CD1c-positive myeloid dendritic cell (primary cell): ENCODE results near the gene TEX261.

Experiments used
- DNase-seq: peaks from one replicate; pipeline ENCODE4 v3.0.0-alpha.2; 2016; ENCODE audit errors: extremely low spot score

The TEX261 gene

DNA sequence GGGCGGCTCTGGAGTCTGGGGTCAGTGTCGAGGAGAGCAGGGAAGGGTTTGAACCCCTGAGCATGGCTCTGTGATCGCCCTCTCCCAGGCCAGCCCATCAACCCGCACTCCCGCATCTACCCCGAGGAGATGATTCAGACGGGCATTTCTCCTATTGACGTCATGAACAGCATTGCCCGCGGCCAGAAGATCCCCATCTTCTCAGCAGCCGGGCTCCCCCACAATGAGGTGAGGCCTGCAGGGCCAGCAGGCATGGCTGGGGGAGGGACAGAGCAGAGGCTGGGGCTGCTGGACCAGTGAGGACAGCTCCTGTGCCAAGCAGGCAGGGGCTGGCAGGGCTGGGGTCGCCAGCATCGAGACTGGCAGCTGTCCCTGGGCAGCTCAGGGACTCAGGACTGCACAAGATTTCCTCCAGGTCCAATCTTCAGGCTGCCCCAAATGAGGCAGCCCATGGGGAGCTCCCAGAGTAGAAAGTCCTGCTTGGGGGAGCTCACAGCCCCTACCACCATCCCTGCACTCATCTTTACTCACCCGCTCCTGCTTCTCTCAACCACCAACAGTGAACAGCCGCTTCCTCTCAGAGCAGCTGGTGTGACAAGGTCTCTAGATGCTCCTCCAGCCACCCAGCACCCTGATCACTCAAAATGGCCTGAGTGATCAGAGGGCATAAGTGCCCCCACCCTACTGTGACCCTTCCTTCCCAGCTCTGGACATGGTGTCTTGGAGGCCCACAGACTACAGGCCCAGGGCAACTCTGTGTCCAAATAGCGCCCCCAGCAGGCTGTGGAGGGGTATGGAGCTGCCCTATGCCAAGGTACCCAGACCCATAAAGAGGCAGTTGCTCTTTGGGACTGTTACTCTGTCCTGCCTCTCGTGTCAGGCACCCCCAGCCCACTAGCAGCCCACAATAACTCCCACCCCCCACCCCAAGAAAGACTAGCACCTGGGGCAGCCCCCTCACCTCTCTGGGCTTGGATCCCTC is 34.5 kb downstream of the TEX261 start:
- DNase-seq = peak; percentile 12

DNA sequence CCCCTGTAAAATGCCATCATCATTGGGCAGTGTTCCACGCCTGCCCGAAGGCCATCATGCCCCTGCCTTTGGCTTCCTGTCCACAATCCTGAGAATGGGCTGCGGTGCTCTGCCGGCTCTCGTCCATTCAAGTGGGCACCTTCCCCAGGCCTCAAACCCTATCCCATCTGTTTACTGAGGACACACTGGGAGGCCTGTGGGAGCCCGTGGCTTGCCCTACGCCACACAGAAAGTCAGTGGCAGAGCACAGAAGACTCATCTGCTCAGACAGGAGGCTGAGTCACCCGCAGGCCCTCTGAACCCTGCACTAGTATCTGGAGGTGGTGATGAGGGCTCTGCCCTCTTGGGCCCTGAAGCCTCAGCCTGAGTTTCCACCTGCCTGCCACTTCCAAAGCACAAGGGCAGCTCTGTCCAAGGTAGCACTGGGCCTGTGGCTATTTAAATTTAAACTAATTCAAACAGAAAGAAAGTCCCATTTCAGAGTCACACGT is 35.4 kb downstream of the TEX261 start:
- DNase-seq = no peak

DNA sequence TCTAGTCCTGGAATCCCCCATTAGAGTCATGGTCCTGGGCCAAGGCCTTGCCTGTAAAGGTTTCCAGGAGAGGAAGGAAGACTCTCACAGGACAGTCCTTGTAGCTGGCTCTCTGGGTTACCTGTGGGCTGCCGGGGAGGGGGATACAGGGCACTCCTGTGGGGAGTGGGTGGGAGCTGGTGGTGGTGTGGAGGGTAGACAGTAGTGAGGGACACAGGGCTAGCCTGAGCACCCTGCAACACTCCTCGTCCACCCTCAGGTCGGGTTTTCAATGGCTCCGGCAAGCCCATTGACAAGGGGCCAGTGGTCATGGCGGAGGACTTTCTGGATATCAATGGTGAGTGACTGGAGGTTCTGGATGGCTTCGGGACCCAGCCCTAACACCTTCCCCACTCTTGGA is 35.9 kb downstream of the TEX261 start:
- DNase-seq = no peak

DNA sequence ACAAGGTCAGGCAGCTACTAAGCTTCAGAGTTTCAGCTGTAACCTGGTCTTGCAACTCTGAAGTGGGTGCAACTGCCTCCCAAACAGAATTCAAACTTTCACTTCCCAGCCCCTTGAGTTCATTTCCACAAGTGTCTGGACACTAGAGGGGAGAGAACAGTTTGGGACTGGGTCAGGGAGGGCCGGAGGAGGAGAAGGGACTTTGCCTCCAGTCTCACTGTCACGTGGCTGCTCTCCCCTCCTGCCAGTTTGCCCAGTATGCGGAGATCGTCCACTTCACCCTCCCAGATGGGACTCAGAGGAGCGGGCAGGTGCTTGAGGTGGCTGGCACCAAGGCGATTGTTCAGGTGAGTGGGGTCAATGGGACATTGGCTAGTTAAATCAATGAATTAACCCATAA is 36.9 kb downstream of the TEX261 start:
- DNase-seq = no peak

DNA sequence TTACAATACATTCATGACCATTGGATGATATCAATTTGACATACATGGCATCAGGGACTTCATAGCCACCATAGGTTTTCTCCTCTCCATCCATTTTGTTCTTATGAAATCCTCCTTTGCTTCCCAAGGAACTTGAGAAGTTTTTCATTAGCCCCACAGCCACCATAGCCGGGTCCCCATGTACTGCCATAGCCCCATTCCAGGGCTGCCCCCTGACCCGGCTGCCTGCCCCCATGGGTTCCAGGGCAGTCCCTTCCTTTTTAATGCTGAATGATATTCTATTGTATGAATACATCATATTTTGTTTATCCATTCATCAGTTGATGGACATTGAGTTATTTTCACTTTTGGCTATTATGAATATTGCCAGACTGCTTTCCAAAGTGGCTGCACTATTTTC is 38.5 kb downstream of the TEX261 start:
- no peak for DNase-seq

DNA sequence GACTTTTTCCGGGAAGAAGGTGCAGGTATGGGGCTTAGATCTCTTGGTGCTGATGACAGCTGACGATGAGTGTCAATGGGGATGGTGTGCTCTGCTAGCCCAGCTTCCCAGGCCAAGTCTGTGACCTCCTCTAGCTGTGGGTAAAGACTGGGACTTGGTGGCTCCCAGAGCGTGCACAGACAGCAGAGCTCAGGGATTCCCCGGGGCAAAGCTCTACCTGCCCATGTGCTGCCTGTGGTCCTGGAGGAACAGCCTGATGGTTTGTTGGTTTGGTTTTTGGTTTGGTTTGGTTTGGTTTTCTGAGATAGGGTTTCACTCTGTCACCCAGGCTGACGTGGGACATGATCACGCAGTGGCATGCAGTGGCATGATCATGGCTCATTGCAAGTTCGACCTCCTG is 39.8 kb downstream of the TEX261 start:
- no peak for DNase-seq

DNA sequence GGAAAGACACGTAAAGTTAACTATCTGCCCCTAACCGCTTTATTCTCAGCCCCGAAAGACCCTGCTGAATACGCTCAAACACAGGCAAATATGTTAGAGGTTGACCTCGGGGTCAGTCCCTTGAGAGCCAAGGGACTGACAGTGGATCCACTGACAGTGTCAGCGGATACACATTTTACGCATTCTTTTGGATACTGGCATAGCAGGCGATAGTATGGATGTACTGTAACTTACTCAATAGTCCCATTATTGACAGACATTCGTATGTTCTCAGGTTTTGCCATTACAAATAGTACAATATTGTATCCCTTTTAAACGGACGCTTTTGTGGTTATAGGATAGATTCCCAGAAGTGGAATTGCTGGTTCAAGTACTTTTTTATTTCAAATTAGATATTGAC is 45.6 kb downstream of the TEX261 start:
- no peak for DNase-seq

DNA sequence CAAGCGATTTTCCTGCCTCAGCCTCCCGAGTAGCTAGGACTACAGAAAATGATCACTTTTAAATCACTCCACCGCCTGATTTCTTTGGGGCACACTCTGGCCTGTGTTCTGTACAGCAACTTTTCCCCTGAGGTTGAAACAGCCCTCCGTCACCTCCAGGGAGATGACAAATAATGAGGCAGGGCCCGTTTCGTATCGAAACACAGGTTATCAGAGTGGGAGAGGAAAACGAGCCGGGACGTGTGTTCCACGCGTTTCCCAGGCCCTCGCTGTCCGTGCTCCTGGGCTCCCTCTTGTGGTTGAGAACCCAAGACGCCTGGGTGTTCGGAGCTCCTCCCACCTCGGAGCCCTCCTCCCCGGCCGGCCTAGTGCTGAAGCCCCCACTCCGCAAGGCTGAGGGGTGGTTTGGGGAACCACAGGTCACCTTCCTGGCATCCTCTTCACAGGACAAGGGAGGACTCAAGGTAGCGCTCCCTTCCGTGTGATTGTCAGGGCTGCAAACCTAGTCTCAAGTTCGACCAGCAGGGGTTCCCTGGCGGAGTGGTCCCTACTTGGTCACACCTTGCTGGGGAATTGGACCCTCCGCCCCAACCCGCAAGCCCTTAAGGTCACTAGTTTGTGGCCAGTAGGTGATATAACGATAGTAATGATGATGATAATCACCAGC is 46.2 kb downstream of the TEX261 start:
- peak; percentile 80 for DNase-seq

DNA sequence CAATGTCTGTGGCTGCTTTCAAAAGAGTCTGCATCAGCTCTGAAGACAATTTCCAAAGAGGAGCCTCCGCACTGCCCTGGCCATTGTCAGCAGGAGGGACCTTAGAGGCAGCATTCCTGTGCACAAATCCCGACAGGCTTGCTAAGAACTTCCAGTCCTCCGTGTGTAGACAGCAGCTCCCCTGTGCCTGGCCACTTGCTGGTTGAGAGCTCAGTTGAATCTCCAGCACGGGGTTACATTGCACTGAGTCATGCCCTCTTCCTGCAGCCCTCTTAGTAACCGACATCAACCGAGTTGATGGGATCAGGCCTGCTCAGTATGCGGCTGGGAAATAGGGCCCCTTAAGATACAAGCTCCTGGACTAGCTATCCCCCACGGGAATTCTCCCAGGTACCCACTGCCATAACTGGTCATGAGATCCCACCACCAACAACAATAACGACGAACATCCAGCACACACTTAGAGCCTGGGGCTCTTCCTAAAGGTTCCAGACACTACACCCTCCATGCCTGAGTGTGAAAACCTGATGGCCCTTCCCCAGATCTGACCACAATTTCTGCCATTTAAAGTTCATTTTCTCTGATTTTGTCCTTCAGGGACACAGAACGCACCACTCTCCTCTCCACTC is 47.0 kb downstream of the TEX261 start:
- DNase-seq = no peak

DNA sequence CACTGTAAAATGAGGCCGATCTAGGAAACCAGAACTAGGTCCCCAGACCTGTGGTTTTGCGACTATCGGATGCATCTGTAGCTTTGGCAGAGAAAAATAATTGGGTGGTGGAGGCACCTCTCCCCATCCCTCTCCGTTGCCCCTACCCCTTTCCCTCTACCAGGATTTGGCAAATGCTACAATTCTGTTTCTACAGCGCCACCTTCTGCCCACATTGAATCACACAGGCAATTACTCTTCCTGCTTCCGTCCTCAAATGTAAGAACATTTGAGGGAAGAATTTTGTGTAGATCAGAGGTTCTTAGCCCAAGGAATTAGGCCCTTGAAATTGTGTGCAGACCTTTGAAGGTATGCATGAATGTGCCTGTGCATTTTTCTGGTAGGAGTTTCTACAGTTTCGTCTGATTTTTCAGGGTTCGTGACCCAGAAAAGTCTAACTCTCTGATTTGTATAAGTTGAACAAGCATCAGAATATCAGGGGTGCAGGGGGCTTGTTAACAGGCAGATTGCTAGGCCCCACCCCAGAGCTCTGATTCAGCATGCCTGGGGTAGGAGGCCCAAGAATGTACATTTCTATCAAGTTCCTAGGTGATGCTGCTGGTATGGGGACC is 47.7 kb downstream of the TEX261 start:
- DNase-seq = peak; percentile 61

DNA sequence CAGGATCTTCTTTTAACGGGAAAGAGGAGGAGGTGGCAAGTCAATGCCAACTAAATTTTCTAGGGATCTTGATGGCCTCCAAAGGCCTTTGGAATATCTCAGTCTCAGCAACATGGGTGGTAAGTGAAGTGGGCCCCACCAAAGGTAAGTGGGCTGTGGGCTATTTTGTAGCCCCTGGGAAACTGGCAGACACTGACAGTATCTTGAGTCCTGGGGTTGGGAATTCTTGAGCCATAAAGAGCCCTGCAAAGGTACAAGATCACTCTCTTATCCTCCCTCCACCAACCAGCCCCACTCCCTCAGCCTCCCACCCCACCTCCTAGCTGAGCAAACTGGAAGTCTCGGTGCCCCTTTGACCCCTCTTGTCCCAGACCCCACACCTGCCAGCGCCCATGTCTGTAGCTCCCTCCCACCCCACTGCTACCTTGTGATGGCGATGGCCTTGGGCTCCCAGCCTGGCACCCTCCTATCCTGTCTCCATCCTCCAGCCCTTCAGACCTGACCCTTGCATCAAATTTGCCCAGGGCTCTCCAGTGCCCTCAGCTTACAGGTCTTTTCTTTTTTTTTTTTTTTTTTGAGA is 50.5 kb downstream of the TEX261 start:
- no peak for DNase-seq

DNA sequence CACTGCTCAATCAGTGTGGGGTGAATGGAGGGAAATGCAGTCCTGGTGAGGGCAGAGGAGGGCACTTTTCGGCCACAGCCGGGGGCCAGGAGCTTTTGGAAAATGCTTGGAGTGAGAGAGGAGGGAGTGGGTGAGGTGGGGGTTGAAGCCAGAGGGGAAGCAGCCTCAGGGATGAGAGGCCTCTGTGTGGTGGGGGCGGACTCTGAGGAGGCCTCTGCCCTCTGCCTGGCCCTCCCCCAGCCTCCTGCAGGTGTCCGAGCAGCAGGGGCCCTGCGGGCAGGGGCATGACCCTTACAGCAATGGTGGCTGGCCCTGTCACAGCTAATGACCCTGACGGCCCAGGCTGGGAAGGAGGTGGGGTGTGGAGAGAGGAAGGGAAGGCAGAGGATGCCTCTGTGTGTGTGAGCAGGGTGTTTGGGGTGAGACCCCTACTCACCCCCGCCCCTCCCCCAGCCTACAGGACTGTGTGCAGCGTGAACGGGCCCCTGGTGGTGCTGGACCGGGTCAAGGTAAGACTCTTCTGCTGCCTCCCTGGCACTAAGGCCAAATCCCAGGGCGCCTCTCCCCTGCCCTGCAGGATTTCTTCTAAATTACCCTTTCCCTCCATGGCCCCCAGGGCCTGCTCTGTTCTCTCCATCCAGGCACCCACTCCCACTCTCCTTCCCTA is 51.3 kb downstream of the TEX261 start:
- no peak for DNase-seq

DNA sequence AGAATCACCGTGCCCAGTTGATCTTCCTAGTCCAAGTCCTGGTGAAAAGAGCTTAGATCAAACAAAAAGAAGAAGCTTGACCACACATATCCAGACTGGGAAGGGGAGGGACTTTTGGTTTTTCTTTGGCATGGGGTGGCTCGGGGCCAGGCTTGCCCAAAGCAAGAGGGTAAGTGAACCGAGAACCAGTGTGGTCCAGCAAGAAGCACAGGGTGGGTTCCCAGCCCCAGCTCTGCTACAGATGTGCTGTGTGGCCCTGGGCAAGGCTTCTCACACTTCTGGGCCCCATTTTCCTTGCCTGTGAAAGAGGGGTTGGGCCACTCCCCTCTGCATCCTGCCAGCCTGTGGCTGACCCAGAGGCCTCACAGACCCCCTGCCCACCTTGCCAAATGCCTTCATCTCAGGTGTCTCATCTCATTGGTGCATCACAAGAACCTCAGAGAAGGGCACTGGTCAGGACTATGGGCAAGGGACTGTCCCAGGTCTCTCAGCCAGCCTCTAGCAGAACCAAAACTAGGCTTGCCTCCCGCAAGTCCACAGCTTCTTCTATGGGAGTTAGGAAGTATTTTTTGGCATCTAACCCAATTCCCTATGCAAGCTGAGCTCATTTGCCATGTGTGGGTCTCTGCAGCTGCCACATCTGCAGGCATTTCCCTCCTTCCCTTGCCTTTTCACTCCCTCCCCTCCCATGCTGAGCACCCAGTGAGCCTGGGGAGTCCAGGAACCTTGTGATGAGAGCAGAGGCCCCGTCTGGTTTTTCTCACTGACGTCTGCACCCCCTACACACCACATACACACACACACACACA is 52.1 kb downstream of the TEX261 start:
- no peak for DNase-seq

DNA sequence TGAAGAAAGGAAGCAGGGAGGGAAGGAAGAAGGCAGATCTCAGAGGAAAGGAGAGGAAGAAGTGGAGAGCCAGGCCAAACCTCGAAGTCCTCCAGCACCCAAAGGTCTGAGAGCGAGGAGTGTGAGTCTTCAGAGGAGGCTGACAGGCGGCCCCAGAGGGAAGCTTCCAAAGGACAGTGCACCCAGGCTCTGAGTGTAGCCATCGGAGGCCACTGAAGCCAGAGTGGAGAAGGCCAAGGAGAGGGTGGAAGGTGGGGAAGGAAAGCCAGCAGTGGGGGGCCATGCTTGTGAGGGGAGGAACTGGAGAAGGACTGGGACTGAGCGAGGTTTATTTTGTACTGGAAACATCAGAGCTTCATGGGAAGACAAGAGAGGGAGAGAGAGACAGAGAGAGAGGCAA is 53.0 kb downstream of the TEX261 start:
- DNase-seq = no peak

DNA sequence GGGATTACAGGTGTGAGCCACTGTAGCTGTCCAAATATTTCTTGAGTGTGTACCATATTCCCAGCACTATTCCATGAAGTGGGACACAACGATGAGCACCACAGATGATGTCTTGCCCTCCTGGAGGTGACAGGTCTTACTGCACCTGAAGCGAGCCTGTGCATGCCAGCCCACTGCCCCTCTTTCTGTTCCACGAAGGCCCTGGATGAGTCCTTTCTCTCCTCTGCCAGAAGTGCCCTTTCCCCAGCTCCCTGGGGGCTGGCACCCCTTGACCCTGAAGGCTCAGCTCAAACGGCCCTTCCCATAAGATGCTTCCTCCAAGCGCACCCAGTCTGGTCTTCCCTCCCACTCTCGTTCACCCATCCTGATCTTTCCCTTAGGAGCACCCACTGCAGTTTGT is 53.5 kb downstream of the TEX261 start:
- DNase-seq = no peak

DNA sequence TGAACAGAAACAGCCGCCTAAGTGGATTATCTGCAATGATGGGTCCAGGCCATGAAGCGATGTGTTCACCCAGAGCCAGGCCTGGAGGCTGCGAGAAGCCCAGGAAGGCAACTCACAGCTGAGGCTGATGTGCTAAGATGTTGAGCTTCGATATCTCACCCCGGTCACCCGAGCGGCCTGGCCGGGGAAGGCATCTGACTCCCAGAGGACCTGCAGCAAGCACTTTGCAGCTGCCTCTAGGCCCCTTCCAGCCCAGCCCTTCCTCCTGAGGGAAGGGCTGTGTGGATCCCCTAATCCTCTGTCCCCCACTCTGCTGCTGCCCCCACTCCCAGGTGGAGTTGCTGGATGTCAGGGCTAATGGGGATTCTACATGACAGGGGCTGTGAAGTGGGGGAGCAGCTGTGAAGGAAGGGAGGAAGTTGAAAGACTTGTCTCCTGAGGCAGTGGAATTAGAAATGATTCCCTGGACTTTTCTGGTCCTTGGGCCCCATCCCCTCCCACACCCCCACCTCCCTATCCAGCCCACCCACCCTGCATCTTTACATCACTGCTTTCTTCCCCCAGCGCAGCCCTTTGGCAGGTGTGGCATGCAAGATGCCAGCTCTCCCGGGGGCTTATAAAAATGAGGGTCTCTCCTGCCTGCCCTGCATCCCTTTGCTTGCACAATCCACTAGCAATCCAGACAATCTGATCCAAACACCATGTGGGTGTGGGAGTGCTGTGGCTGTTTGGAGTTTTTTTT is 54.7 kb downstream of the TEX261 start:
- no peak for DNase-seq

DNA sequence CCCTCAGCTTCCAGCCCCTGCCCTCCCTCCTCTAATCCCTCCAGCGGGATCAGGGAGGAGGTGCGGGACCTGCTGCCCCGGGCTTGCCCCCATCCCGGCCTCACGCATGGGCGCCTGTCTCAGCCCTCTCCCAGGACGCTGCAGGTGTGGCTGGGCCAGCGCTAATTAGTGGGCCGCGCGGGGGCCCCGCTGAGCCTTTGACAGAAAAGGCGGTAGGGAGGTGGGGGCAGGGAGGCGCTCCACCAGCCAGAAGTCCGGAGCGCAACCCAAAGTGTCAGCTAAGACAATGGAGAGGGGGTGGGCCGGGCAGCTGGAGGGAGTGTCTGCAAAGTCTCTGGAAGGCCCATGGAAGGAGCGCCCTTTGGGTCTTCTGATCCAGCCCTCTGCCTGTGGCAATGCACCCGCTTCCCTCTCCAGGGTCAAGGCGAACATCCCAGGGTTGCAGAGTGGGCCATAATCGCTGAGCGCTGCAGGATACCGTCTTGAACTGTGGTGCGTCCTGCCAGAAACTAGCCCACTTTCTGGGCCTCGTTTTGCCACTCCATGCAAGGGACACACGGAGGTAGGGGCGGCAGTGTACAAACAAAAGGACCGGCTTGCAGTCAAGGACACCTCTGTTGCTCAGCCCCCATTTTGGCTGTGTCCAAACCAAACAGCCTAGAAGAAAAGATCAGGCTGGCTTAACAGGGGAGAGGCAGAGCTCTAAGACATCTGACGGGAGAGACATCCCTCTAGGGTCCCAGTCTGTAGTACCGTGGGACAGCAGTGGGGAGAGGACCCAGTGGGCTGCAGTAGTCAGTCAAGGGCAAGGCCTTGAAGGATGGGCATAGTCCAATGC is 55.5 kb downstream of the TEX261 start:
- DNase-seq = no peak

DNA sequence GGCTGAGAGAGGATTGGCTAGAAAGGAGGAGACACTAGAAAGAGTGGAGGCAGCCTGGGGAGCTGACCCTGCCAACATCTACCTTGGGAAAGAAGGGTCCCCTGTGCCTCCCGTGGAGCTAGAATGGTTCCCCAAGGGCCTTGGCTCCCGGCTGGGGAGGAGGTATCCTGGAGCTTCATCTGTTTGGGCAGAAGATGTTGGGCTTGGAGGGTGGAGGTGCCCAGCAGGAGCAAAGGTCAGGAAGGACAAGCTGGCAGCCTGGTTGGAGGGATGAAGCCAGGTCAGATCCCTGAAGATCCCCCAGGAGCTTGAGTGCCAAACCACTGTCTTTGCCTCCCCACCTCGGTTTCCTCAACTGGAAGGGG is 56.1 kb downstream of the TEX261 start:
- DNase-seq = no peak
